K562 (cell line): ENCODE measurements around the gene FASTK. TPM values are rescaled to one million over a fixed set of nuclear protein-coding genes. Genes with fewer than 3 reads are reported as not detected.
A peak's percentile ranks its signal among the peaks of the same experiment; 100 is the strongest.

Source experiments
- ATAC-seq: fragments of 200-7000 bp; cut with Tn5 transposase; 3 replicates; pipeline ENCODE4 v1.9.1; 2020; ENCODE audit warnings: moderate library complexity
- BruUV-seq: library from RNA; stranded (reverse); fragments of 400-500 nt; replicated peaks from 2 replicates; lab custom pipeline; 2021; lab: Mats Ljungman, UMichigan
- CTCF ChIA-PET: fragments of 300-600 bp; formaldehyde crosslinking; extraction: SDS; loops from one replicate; lab custom pipeline; 2021; ENCODE audit warnings: low intra/inter-chr PET ratio; lab: Yijun Ruan, JAX
- POLR2A ChIA-PET: fragments of 300-600, 350-650 bp; sonication (Branson Sonifier 250); formaldehyde crosslinking; extraction: SDS; loops from one replicate; lab custom pipeline; 2021; ENCODE audit warnings: antibody characterized with exemption, inconsistent platforms; lab: Yijun Ruan, JAX
- DNase-seq, 4 experiments: peaks; one replicate each; pipeline versions ENCODE4 v3.0.0 to v3.0.0-alpha.2; 2011 to 2018; ENCODE audit warnings: low spot score in 3 of 4, mixed read lengths in 3 of 4; ENCODE audit errors: extremely low read depth in 1 of 4
- FAIRE-seq: peaks from 2 replicates; lab custom pipeline; 2011; peaks lifted over from hg19 to GRCh38; lab: Jason Lieb, UNC
- H2AFZ ChIP-seq: 2 replicates; pipeline ENCODE4 v1.6.0; 2011; ENCODE audit warnings: low read depth, low read length, control low read depth, inconsistent platforms
- H3K27ac ChIP-seq: fragments of 200-600 bp; 3 replicates; pipeline ENCODE4 v1.8.0; 2011; ENCODE audit warnings: low read depth, mild to moderate bottlenecking, control low read depth, inconsistent platforms, low read length, moderate library complexity, mixed read lengths; ENCODE audit errors: extremely low read depth
- H3K27me3 ChIP-seq, 2 experiments: fragments of 300-600 bp in 1 of 2; 2 replicates in 1 of 2; 3 replicates in 1 of 2; pipeline versions ENCODE4 v1.6.0 to v1.8.0; 2011; ENCODE audit warnings: inconsistent platforms in 2 of 2, low read length in 2 of 2, mild to moderate bottlenecking in 1 of 2, mixed read lengths in 1 of 2, moderate library complexity in 1 of 2; ENCODE audit not compliant: control insufficient read depth in 2 of 2, insufficient read depth in 2 of 2
- H3K36me3 ChIP-seq: fragments of 300-600 bp; 3 replicates; pipeline ENCODE4 v1.8.0; 2011; ENCODE audit warnings: mild to moderate bottlenecking, low read length, inconsistent platforms; ENCODE audit not compliant: control insufficient read depth, insufficient read depth
- H3K4me1 ChIP-seq, 2 experiments: fragments of 200-600 bp in 1 of 2; replicated peaks in 1 of 2; 2 replicates in 1 of 2; 3 replicates in 1 of 2; pipeline versions ENCODE4 v1.5.1 to v1.8.0; 2011; ENCODE audit warnings: inconsistent platforms in 2 of 2, low read length in 2 of 2, mild to moderate bottlenecking in 1 of 2, mixed read lengths in 1 of 2, moderate library complexity in 1 of 2; ENCODE audit not compliant: control insufficient read depth in 2 of 2, insufficient read depth in 2 of 2
- H3K4me2 ChIP-seq: 2 replicates; pipeline ENCODE4 v1.6.1; 2011; ENCODE audit warnings: low read length, control low read depth, inconsistent platforms, mixed read lengths; ENCODE audit not compliant: insufficient read depth
- H3K4me3 ChIP-seq: fragments of 200-600 bp; sonication (generic), shearing (Covaris generic); 2 replicates; pipeline ENCODE4 v1.5.1; 2016; ENCODE audit warnings: control low read depth, inconsistent platforms
- H3K79me2 ChIP-seq: fragments of 200-600 bp; 3 replicates; pipeline ENCODE4 v1.8.0; 2011; ENCODE audit warnings: low read length, inconsistent platforms; ENCODE audit not compliant: control insufficient read depth, insufficient read depth
- H3K9ac ChIP-seq, 2 experiments: 2 replicates each; pipeline versions ENCODE4 v1.6.0 to v1.6.1; 2011; ENCODE audit warnings: low read depth in 2 of 2, low read length in 2 of 2, control low read depth in 1 of 2, inconsistent platforms in 1 of 2, mild to moderate bottlenecking in 1 of 2, mixed read lengths in 1 of 2; ENCODE audit not compliant: insufficient read depth in 1 of 2
- H3K9me1 ChIP-seq: one replicate; pipeline ENCODE4 v1.6.0; 2011; ENCODE audit warnings: inconsistent platforms, mild to moderate bottlenecking, low read length, moderate library complexity; ENCODE audit not compliant: control insufficient read depth, insufficient read depth
- H3K9me3 ChIP-seq: replicated peaks from 2 replicates; pipeline ENCODE4 v1.5.1; 2011; ENCODE audit warnings: low read depth, low read length, inconsistent platforms; ENCODE audit not compliant: control insufficient read depth, insufficient read depth
- H4K20me1 ChIP-seq: replicated peaks from 2 replicates; pipeline ENCODE4 v1.6.1; 2011; ENCODE audit warnings: low read length, inconsistent platforms, mixed read lengths; ENCODE audit not compliant: control insufficient read depth, insufficient read depth
- POLR2G ChIP-seq: fragments of 200-400 bp; formaldehyde crosslinking; IDR thresholded peaks from 2 replicates; pipeline ENCODE4 v1.6.1; 2017; ENCODE audit warnings: low read depth, mild to moderate bottlenecking, antibody characterized with exemption, low read length, moderate library complexity
- ZBTB33 ChIP-seq: sonication (generic); formaldehyde crosslinking; IDR thresholded peaks from 2 replicates; pipeline ENCODE4 v1.8.1; 2023; ENCODE audit warnings: mild to moderate bottlenecking, missing genetic modification reagents
- ZNF79 ChIP-seq: fragments of 250-450 bp; sonication (Bioruptor Pico); IDR thresholded peaks from 2 replicates; pipeline ENCODE4 v1.4.0; 2020; ENCODE audit warnings: low read depth, mild to moderate bottlenecking, moderate library complexity
- WGBS: fragments of 100-300 bp; shearing (Covaris generic); methylation state at CpG from one replicate; pipeline ENCODE4 v1.1.6; 2016; ENCODE audit warnings: low coverage, mixed read lengths; ENCODE audit not compliant: insufficient coverage; ENCODE audit errors: missing lambda C conversion rate; 5-methylcytosine and 5-hydroxymethylcytosine counted together
- in situ Hi-C: fragments of 300-500 bp; cut with MboI; formaldehyde crosslinking; loops from 4 replicates; pipeline ENCODE4 v1.15.0; 2018; ENCODE audit warnings: inconsistent platforms, mixed read lengths
- intact Hi-C: fragments of 100-400 bp; cut with micrococcal nuclease; formaldehyde crosslinking; loops from 2 replicates; pipeline ENCODE4 v1.14.2; 2022
- polyA plus RNA-seq, 8 experiments: library from polyadenylated mRNA; depleted of rRNA in 4 of 8; stranded (reverse) in 5 of 8; unstranded in 3 of 8; fragments of >200 nt; fragmentation: Nextera tagmentation in 2 of 8; fragmentation: Illumina TruSeq in 1 of 8; extraction: Ambion mirVana in 2 of 8; extraction: Trizol in 1 of 8; gene quantifications; 2 replicates each; pipeline versions ENCODE4 v1.2.1 to v1.2.3, GENCODE V29; 2011 to 2014; ENCODE audit warnings: inconsistent platforms in 1 of 8, missing spikeins in 1 of 8
- total RNA-seq, 7 experiments: library from RNA; depleted of rRNA in 6 of 7; stranded (reverse); fragments of >200 nt in 6 of 7; fragmentation: Illumina TruSeq in 2 of 7; extraction: Trizol in 2 of 7; gene quantifications; 2 replicates each; pipeline versions ENCODE4 v1.2.1 to v1.2.3, GENCODE V29; 2011 to 2021; ENCODE audit warnings: low replicate concordance in 1 of 7

The FASTK gene
- total and polyA plus RNA-seq, 9 of the 15 experiments (the other 6 are each of a cell fraction or from before 2014, with no cell fraction given) = 0.51 to 150 (median 48.2) TPM

DNA sequence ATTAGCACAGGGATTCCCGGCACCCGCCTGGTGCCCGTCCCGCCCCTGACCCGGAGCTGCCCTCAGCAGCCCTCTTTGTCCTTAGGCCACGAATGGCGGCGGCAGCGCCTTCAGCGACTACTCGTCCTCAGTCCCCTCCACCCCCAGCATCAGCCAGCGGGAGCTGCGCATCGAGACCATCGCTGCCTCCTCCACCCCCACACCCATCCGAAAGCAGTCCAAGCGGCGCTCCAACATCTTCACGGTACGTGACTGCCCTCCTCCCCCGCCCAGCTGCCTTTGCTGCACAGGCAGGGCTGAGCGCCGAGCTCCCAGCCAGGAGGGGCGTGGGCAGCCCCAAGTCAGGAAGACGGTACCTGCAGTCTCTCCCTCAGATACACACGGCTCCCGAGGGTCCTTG lies 39.3 kb upstream of the FASTK start:
- Histone ChIP-seq H4K20me1 (peaks cover 35% of the 10 kb centered on the region), H3K9ac (peak overlapping the region in 1 of 2 experiments; percentile 32; a peak in 1 of 4 replicates), H3K4me1 (peaks cover 0 to 56% of the 10 kb centered on the region in 2 experiments; a peak in 1 of 5 replicates), H3K9me3 (no peaks in the 10 kb centered on the region), H3K79me2 (peaks cover 24% of the 10 kb centered on the region), H3K36me3 (peaks cover 93% of the 10 kb centered on the region; the same call in 2 of the 3 replicates), H3K4me3 (no peak overlapping the region), H3K27me3 (no peaks in the 10 kb centered on the region), H3K9me1 (no peaks in the 10 kb centered on the region), H2AFZ (no peak overlapping the region), H3K27ac (no peak overlapping the region), H3K4me2 (no peak overlapping the region)
- in situ Hi-C loops (no loop called here), intact Hi-C loops (no loop called here)
- 92% methylated on average over 27 of the region's 27 CpGs for WGBS
- ATAC-seq = no peak
- POLR2A ChIA-PET = interaction anchor here (1.1 kb wide), 1 partner anchor 30 kb away, joined by 4 read pairs; no protein-coding TSS in a partner anchor
- no TSS peak for BruUV-seq
- TF ChIP-seq ZBTB33 (CRISPR knock-in tag) (peak; percentile 82), POLR2G (peak; percentile 42; the same call in 1 of the 2 replicates), ZNF79 (CRISPR knock-in tag) (no peak)
- CTCF ChIA-PET = interaction anchor here (0.7 to 0.8 kb wide), 2 partner anchors 53 to 141 kb away, joined by 3 to 4 read pairs; no protein-coding TSS in a partner anchor
- no peak for FAIRE-seq
- DNase-seq = no peak
